Activated naive CD8-positive, alpha-beta T cell treated with anti-CD3 and anti-CD28 coated beads, Interleukin-2, amount 50 U/mL, for 24 hours (primary cell): Measurements from ENCODE around the gene CAMK2G.
"Not testable (repeated sequence)": the region's sequence is repeated elsewhere in the genome, so short reads cannot be mapped to it uniquely, and the experiment has no call there.

Source experiments
- ATAC-seq: fragments of 150-1000 bp; cut with Tn5 transposase; one replicate; pipeline ENCODE4 v1.10.0; 2021
- DNase-seq: peaks from one replicate; pipeline ENCODE4 v3.0.0; 2021
- H3K27ac Mint-ChIP-seq: one replicate; pipeline ENCODE4 v1.8.0; 2021; ENCODE audit warnings: mild to moderate bottlenecking, mixed read lengths
- H3K27me3 Mint-ChIP-seq: one replicate; pipeline ENCODE4 v1.8.0; 2021; ENCODE audit warnings: mixed read lengths
- H3K36me3 Mint-ChIP-seq: one replicate; pipeline ENCODE4 v1.8.0; 2021; ENCODE audit warnings: low read depth, mixed read lengths
- H3K4me1 Mint-ChIP-seq: one replicate; pipeline ENCODE4 v1.8.0; 2021; ENCODE audit warnings: mixed read lengths
- H3K4me3 Mint-ChIP-seq: one replicate; pipeline ENCODE4 v1.8.0; 2021; ENCODE audit warnings: mild to moderate bottlenecking, moderate library complexity, mixed read lengths
- H3K9me3 Mint-ChIP-seq: one replicate; pipeline ENCODE4 v1.8.0; 2021; ENCODE audit warnings: mixed read lengths

CAMK2G gene

GRCh38 chr10:73802276-73802991, 71.9 kb downstream of the CAMK2G start:
- peaks cover 20% of the 10 kb centered on the region for H3K4me1 Mint-ChIP-seq
- peaks cover 51% of the 10 kb centered on the region for H3K36me3 Mint-ChIP-seq
- ATAC-seq (no peak), DNase-seq (no peak)
- no peak overlapping the region for H3K27ac Mint-ChIP-seq
- no peaks in the 10 kb centered on the region for H3K9me3 Mint-ChIP-seq
- H3K27me3 Mint-ChIP-seq, result no peaks in the 10 kb centered on the region
- H3K4me3 Mint-ChIP-seq, result no peak overlapping the region

DNA sequence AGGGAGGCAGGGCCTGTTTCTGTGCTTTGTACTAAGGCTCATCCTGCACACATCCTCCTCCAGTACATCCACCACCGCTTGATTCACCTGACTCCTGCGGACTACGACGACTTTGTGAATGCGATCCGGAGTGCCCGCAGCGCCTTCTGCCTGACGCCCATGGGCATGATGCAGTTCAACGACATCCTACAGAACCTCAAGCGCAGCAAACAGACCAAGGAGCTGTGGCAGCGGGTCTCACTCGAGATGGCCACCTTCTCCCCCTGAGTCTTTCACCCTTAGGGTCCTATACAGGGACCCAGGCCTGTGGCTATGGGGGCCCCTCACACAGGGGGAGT, 73.1 kb downstream of the CAMK2G start:
- Mint-ChIP-seq H3K27me3 (no peaks in the 10 kb centered on the region), H3K4me3 (no peak overlapping the region), H3K4me1 (peaks cover 12% of the 10 kb centered on the region), H3K27ac (no peak overlapping the region), H3K9me3 (no peaks in the 10 kb centered on the region), H3K36me3 (peaks cover 46% of the 10 kb centered on the region)
- no peak for DNase-seq
- ATAC-seq, result no peak

- peaks cover 41% of the 10 kb centered on the region for H3K36me3 Mint-ChIP-seq
- H3K4me1 Mint-ChIP-seq, result peaks cover 10% of the 10 kb centered on the region
- ATAC-seq (no peak), DNase-seq (no peak)
- H3K27me3 Mint-ChIP-seq, result no peaks in the 10 kb centered on the region
- H3K9me3 Mint-ChIP-seq, result no peaks in the 10 kb centered on the region
- no peak overlapping the region for H3K27ac Mint-ChIP-seq
- no peak overlapping the region for H3K4me3 Mint-ChIP-seq
These were observed 73.6 kb downstream of the CAMK2G start for GRCh38 chr10:73800560-73801252.

DNA sequence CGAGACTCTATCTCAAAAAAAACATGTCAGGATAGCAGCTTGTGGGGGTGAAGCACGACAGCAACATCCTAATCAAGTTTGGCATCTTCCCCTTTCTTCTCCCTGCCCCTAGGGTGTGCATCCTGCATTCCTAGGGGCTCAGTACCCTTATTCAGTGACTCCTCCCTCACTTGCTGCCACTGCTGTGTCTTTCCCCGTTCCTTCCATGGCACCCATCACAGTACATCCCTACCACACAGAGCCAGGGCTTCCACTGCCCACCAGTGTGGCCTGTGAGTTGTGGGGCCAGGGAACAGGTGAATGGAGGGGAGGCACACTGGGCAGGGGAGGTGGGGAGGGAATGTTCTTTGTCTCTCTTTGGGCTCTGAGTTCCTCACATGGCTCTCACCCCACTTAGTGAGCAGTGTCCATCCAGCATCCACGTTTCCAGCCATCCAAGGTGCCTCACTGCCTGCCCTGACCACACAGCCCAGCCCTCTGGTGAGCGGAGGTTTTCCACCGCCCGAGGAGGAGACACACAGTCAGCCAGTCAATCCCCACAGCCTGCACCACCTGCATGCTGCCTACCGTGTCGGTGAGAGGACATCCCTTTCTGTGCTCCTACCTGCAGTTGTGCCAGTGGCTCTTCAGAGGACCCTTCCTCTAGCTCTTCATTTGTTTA, 74.3 kb downstream of the CAMK2G start:
- Mint-ChIP-seq H3K9me3 (no peaks in the 10 kb centered on the region), H3K27me3 (no peaks in the 10 kb centered on the region), H3K27ac (no peak overlapping the region), H3K36me3 (peaks cover 38% of the 10 kb centered on the region), H3K4me3 (no peak overlapping the region), H3K4me1 (peaks cover 10% of the 10 kb centered on the region)
- ATAC-seq, result no peak
- DNase-seq, result no peak

DNA sequence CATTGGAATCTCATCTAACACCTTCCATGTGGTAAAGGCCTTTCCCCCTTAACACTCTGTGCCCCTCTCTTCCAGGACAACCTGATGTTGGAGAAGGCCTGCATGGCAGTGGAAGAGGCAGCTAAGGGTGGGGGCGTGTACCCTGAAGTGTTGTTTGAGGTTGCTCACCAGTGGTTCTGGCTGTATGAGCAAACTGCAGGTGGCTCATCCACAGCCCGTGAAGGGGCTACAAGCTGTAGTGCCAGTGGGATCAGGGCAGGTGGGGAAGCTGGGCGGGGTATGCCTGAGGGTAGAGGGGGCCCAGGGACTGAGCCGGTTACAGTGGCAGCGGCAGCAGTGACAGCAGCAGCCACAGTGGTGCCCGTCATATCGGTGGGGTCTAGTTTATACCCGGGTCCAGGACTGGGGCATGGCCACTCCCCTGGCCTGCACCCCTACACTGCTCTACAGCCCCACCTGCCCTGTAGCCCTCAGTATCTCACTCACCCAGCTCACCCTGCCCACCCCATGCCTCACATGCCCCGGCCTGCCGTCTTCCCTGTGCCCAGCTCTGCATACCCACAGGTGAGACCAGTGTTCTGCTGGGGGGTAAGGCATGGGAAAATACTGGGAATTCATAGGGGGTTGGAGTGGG, 75.3 kb downstream of the CAMK2G start:
- DNase-seq (no peak), ATAC-seq (peak; percentile 18)
- Mint-ChIP-seq H3K9me3 (no peaks in the 10 kb centered on the region), H3K36me3 (peaks cover 40% of the 10 kb centered on the region), H3K27ac (no peak overlapping the region), H3K4me3 (no peak overlapping the region), H3K27me3 (no peaks in the 10 kb centered on the region), H3K4me1 (peaks cover 6% of the 10 kb centered on the region)

GRCh38 chr10:73798087-73798486, 76.3 kb downstream of the CAMK2G start:
- Mint-ChIP-seq H3K4me3 (no peak overlapping the region), H3K36me3 (peaks cover 35% of the 10 kb centered on the region), H3K4me1 (no peaks in the 10 kb centered on the region), H3K9me3 (no peaks in the 10 kb centered on the region), H3K27me3 (no peaks in the 10 kb centered on the region), H3K27ac (no peak overlapping the region)
- no peak for DNase-seq
- no peak for ATAC-seq

GRCh38 chr10:73797324-73798025, 76.9 kb downstream of the CAMK2G start:
- Mint-ChIP-seq H3K36me3 (peaks cover 31% of the 10 kb centered on the region), H3K9me3 (no peaks in the 10 kb centered on the region), H3K4me1 (no peaks in the 10 kb centered on the region), H3K4me3 (no peak overlapping the region), H3K27me3 (no peaks in the 10 kb centered on the region), H3K27ac (no peak overlapping the region)
- DNase-seq (no peak), ATAC-seq (no peak)

DNA sequence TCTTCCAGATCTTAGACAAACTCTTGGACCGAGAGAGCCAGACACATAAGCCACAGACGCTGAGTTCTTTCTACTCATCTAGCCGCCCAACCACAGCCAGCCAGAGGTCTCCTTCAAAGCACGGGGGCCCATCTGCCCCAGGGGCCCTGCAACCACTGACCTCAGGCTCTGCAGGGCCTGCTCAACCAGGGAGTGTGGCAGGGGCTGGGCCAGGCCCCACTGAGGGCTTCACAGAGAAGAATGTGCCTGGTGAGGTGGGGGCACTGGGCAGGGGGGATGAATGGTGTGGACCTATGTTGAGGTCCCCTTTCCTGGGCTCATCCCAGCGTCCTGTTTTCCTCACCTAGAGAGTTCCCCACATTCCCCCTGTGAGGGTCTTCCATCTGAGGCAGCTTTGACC, 77.6 kb downstream of the CAMK2G start:
- Mint-ChIP-seq H3K4me1 (no peaks in the 10 kb centered on the region), H3K4me3 (no peak overlapping the region), H3K27ac (no peak overlapping the region), H3K9me3 (no peaks in the 10 kb centered on the region), H3K36me3 (peaks cover 27% of the 10 kb centered on the region), H3K27me3 (no peaks in the 10 kb centered on the region)
- ATAC-seq (peak; percentile 18), DNase-seq (no peak)

DNA sequence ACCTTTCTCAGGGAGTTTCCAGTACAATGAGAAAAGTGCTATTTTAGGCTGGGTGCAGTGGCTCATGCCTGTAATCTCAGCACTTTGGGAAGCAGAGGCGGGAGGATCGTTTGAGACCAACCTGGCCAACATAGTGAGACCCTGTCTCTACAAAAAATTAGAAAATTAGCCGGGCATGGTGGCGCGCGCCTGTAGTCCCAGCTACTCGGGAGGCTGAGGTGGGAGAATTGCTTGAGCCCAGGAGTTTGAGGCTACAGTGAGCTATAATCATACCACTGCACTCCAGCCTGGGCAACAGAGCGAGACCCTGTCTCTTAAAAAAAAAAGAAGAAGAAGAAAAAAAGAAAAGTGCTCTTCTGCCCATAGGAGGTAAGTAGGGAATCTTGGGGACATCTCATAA, 78.3 kb downstream of the CAMK2G start:
- H3K36me3 Mint-ChIP-seq, result peaks cover 24% of the 10 kb centered on the region
- not testable (repeated sequence) for DNase-seq, ATAC-seq, H3K4me3 Mint-ChIP-seq, H3K4me1 Mint-ChIP-seq, H3K27ac Mint-ChIP-seq, H3K27me3 Mint-ChIP-seq, H3K9me3 Mint-ChIP-seq

GRCh38 chr10:73795491-73795890, 78.9 kb downstream of the CAMK2G start:
- H3K4me1 Mint-ChIP-seq, H3K27ac Mint-ChIP-seq, ATAC-seq, H3K4me3 Mint-ChIP-seq, H3K27me3 Mint-ChIP-seq, H3K9me3 Mint-ChIP-seq, DNase-seq: not testable (repeated sequence)
- peaks cover 24% of the 10 kb centered on the region for H3K36me3 Mint-ChIP-seq

DNA sequence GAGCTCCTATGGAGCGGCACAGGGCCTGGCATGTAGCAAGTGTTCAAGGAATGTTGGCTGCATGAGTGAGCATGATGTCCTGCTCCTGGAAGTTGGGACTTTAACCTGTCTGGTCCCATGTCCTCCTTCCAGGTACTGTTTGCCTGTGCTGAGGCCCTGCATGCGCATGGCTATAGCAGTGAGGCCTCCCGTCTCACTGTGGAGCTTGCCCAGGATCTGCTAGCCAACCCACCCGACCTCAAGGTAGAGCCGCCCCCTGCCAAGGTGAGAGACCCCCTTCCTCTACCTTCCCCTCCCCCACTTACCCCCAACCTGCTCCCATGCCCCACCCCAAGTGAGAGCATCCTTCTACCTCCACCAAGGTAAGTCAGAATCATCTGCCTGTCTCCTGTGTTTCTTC, 80.9 kb downstream of the CAMK2G start:
- Mint-ChIP-seq H3K9me3 (no peaks in the 10 kb centered on the region), H3K27ac (peak overlapping the region; percentile 7), H3K27me3 (no peaks in the 10 kb centered on the region), H3K4me1 (no peaks in the 10 kb centered on the region), H3K36me3 (peaks cover 28% of the 10 kb centered on the region), H3K4me3 (no peak overlapping the region)
- no peak for DNase-seq
- ATAC-seq, result no peak

DNA sequence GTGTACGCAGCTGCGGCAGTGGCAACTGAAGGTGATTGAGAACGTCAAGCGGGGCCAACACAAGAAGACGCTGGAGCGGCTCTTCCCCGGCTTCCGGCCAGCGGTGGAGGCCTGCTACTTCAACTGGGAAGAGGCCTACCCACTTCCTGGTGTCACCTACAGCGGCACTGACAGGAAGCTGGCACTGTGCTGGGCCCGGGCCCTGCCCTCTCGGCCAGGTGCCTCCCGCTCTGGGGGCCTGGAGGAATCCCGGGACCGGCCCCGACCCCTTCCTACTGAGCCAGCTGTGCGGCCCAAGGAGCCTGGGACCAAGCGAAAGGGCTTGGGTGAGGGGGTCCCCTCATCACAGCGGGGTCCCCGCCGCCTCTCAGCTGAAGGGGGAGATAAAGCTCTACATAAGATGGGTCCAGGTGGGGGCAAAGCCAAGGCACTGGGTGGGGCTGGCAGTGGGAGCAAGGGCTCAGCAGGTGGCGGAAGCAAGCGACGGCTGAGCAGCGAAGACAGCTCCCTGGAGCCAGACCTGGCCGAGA, 82.4 kb downstream of the CAMK2G start:
- Mint-ChIP-seq H3K36me3 (peaks cover 23% of the 10 kb centered on the region), H3K4me1 (peaks cover 10% of the 10 kb centered on the region), H3K4me3 (no peak overlapping the region), H3K9me3 (no peaks in the 10 kb centered on the region), H3K27me3 (no peaks in the 10 kb centered on the region), H3K27ac (no peak overlapping the region)
- ATAC-seq (no peak), DNase-seq (no peak)

GRCh38 chr10:73790886-73791625, 83.3 kb downstream of the CAMK2G start:
- Mint-ChIP-seq H3K4me3 (no peak overlapping the region), H3K9me3 (no peaks in the 10 kb centered on the region)

DNA sequence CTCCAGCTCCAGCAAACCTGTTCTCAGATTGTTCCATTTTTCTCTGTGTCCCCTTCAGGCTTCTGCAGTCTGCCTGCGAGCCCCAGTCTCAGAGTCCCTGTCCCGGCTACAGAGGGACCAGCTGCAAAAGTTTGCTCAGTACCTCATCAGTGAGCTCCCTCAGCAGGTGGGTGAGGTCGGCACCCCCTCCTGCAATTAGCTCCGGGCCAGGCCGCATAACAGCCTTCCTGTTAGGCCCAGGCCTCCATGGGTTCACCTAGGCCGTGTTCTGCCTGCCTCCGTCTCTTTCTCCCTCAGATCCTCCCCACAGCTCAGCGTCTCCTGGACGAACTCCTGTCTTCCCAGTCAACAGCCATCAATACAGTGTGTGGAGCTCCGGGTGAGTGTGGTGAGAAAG, 84.7 kb downstream of the CAMK2G start:
- ATAC-seq, result no peak
- peaks cover 18% of the 10 kb centered on the region for H3K36me3 Mint-ChIP-seq

More at GRCh38 chr10:73790886-73791625, 83.3 kb downstream of the CAMK2G start:
- Mint-ChIP-seq H3K27ac (no peak overlapping the region), H3K4me1 (peaks cover 17% of the 10 kb centered on the region), H3K36me3 (peaks cover 20% of the 10 kb centered on the region), H3K27me3 (no peaks in the 10 kb centered on the region)
- DNase-seq (no peak), ATAC-seq (no peak)

More for the DNA sequence above, 84.7 kb downstream of the CAMK2G start:
- Mint-ChIP-seq H3K27me3 (no peaks in the 10 kb centered on the region), H3K9me3 (no peaks in the 10 kb centered on the region), H3K4me3 (no peak overlapping the region), H3K4me1 (peaks cover 26% of the 10 kb centered on the region), H3K27ac (no peak overlapping the region)
- no peak for DNase-seq
